ENCODE results near the gene CANT1. TPM values are rescaled to one million over a fixed set of nuclear protein-coding genes. Genes with fewer than 3 reads are reported as not detected.

The CANT1 gene
- total RNA-seq, 1 experiment from 2014 or later: 33.0 TPM

GRCh38 chr17:78991017-78991738 lies 18.4 kb downstream of the CANT1 start:
- WGBS (ENCODE audit: extremely low coverage, insufficient read length, low lambda C conversion rate): no CpG with 5 or more reads among the region's 33 CpGs
- Histone ChIP-seq H2AK5ac (ENCODE audit: insufficient read length, low read length) (no peak overlapping the region), H2BK5ac (ENCODE audit: insufficient read length, low read length) (no peak overlapping the region), H3K79me2 (ENCODE audit: insufficient read depth, low read length) (no peaks in the 10 kb centered on the region), H3K14ac (ENCODE audit: insufficient read depth, low read length) (no peak overlapping the region; the same call in 1 of the 2 replicates), H3K79me1 (ENCODE audit: insufficient read depth, low read depth, low read length, poor library complexity, severe bottlenecking) (no peaks in the 10 kb centered on the region), H3T11ph (ENCODE audit: low read length) (no peak overlapping the region), H2AFZ (ENCODE audit: low read length) (no peak overlapping the region), H3K4me1 (ENCODE audit: insufficient read depth, low read length) (peaks cover 4% of the 10 kb centered on the region; the same call in 1 of the 2 replicates), H3K4me2 (ENCODE audit: insufficient read depth, insufficient read length, low read length) (no peak overlapping the region), H3K27me3 (ENCODE audit: insufficient read depth, low read length) (no peaks in the 10 kb centered on the region), H2BK120ac (ENCODE audit: low read depth, low read length, poor library complexity, severe bottlenecking) (no peak overlapping the region), H2BK15ac (ENCODE audit: low read depth, low read length) (no peak overlapping the region), H3K23ac (ENCODE audit: insufficient read length, low read depth, low read length) (no peak overlapping the region), H3K18ac (ENCODE audit: insufficient read length, low read depth, low read length) (no peak overlapping the region), H3K4ac (ENCODE audit: low read depth, low read length) (no peak overlapping the region), H2BK12ac (ENCODE audit: insufficient read length, low read depth, low read length) (no peak overlapping the region), H3K9ac (ENCODE audit: extremely low read depth, insufficient read length, low read length) (no peak overlapping the region), H3K9me3 (ENCODE audit: control insufficient read depth, low read depth, low read length) (no peaks in the 10 kb centered on the region), H3K27ac (ENCODE audit: insufficient read length, low read depth, low read length) (no peak overlapping the region), H4K20me1 (ENCODE audit: control insufficient read depth, insufficient read depth, insufficient read length) (no peaks in the 10 kb centered on the region), H3K56ac (ENCODE audit: insufficient read length, low read depth, low read length) (no peak overlapping the region), H3K23me2 (ENCODE audit: insufficient read length, low read depth, low read length, poor library complexity, severe bottlenecking) (no peaks in the 10 kb centered on the region), H2BK20ac (ENCODE audit: low read depth, low read length, poor library complexity, severe bottlenecking) (no peak overlapping the region), H4K91ac (ENCODE audit: insufficient read length, low read depth, low read length) (no peak overlapping the region), H4K8ac (replicated peaks; ENCODE audit: insufficient read length, low read depth, low read length) (no peak overlapping the region), H4K5ac (ENCODE audit: insufficient read length, low read depth, low read length) (no peak overlapping the region)
- peaks cover 20% of the 10 kb centered on the region for H3K27me3 Mint-ChIP-seq (ENCODE audit: low read depth)
- H3K4me3 Mint-ChIP-seq: no peak overlapping the region
- DNase-seq: no peak
- no peak overlapping the region for H3K27ac Mint-ChIP-seq
- peaks cover 15 to 46% (median 26%) of the 10 kb centered on the region in 3 experiments for H3K36me3 Mint-ChIP-seq (ENCODE audit: insufficient read depth in 1 of 3, low read depth in 3 of 3)
- H3K9me3 Mint-ChIP-seq: no peaks in the 10 kb centered on the region
- TF ChIP-seq CTCF (conservative IDR thresholded peaks at IDR 0.05): no peak
- peaks cover 8 to 9% of the 10 kb centered on the region in 2 experiments for H3K4me1 Mint-ChIP-seq
